GM23338 (cell line): ENCODE data around the gene FRAS1.
"Not testable (repeated sequence)": the region's sequence is repeated elsewhere in the genome, so short reads cannot be mapped to it uniquely, and the experiment has no call there.

Source experiments
- CTCF ChIP-seq, 2 experiments: fragments of 200-600 bp in 1 of 2; sonication (generic) in 1 of 2; conservative IDR thresholded peaks; 2 replicates each; pipeline versions ENCODE4 v1.5.1 to v1.6.1; 2016 to 2017; ENCODE audit warnings: antibody characterized with exemption in 2 of 2, low read depth in 2 of 2, mild to moderate bottlenecking in 2 of 2, moderate library complexity in 1 of 2
- POLR2AphosphoS5 ChIP-seq: IDR thresholded peaks from 2 replicates; pipeline ENCODE4 v1.6.1; 2016; ENCODE audit warnings: antibody characterized with exemption, low read depth

GRCh38 chr4:78125834-78126331, 68.8 kb downstream of the FRAS1 start:
- not testable (repeated sequence) for TF ChIP-seq POLR2AphosphoS5
- TF ChIP-seq CTCF (conservative IDR thresholded peaks at IDR 0.05; ENCODE audit: low read depth in 2 of 2): peak in 1 of 2 experiments; percentile 12; a peak in 1 of 4 replicates
